Smooth muscle cell (in vitro differentiated cells): ENCODE results near the gene WWC2. TPM values are rescaled to one million over a fixed set of nuclear protein-coding genes. Genes with fewer than 3 reads are reported as not detected.
"Not testable (repeated sequence)": the region's sequence is repeated elsewhere in the genome, so short reads cannot be mapped to it uniquely, and the experiment has no call there.

Experiments
- DNase-seq: peaks from one replicate; lab custom pipeline; 2025; ENCODE audit not compliant: unreplicated experiment; lab: John Stamatoyannopoulos, UW
- H2AFZ ChIP-seq: fragments of 200-600 bp; sonication (generic); 2 replicates; pipeline ENCODE4 v1.6.0; 2016; ENCODE audit warnings: antibody characterized with exemption, low read depth, mild to moderate bottlenecking
- H3F3A ChIP-seq: fragments of 200-600 bp; sonication (generic); 2 replicates; pipeline ENCODE4 v1.6.0; 2017; ENCODE audit warnings: antibody characterized with exemption, low read depth
- H3K27ac ChIP-seq: fragments of 200-600 bp; sonication (generic); 2 replicates; pipeline ENCODE4 v1.5.1; 2016; ENCODE audit warnings: low read depth, mild to moderate bottlenecking
- H3K27me3 ChIP-seq: fragments of 200-600 bp; sonication (generic); 2 replicates; pipeline ENCODE4 v1.6.1; 2016; ENCODE audit warnings: low read depth, mild to moderate bottlenecking
- H3K36me3 ChIP-seq: fragments of 200-600 bp; sonication (generic); 2 replicates; pipeline ENCODE4 v1.5.1; 2016; ENCODE audit warnings: low read depth
- H3K4me1 ChIP-seq: fragments of 200-600 bp; sonication (generic); 2 replicates; pipeline ENCODE4 v1.5.1; 2016; ENCODE audit warnings: low read depth
- H3K4me2 ChIP-seq: fragments of 200-600 bp; sonication (generic); 2 replicates; pipeline ENCODE4 v1.6.0; 2016; ENCODE audit warnings: mild to moderate bottlenecking
- H3K4me3 ChIP-seq: fragments of 200-600 bp; sonication (generic); 2 replicates; pipeline ENCODE4 v1.5.1; 2016; ENCODE audit warnings: mild to moderate bottlenecking
- H3K79me2 ChIP-seq: fragments of 200-600 bp; sonication (generic); 2 replicates; pipeline ENCODE4 v1.6.0; 2016; ENCODE audit warnings: low read depth, mild to moderate bottlenecking
- H3K9ac ChIP-seq: fragments of 200-600 bp; sonication (generic); 2 replicates; pipeline ENCODE4 v1.6.0; 2016; ENCODE audit warnings: low read depth
- H3K9me3 ChIP-seq: fragments of 200-600 bp; sonication (generic); replicated peaks from 2 replicates; pipeline ENCODE4 v1.5.1; 2016; ENCODE audit warnings: low read depth
- H4K20me1 ChIP-seq: fragments of 200-600 bp; sonication (generic); 2 replicates; pipeline ENCODE4 v1.6.0; 2016; ENCODE audit warnings: low read depth
- CTCF ChIP-seq: fragments of 200-600 bp; sonication (generic); IDR thresholded peaks from 2 replicates; pipeline ENCODE4 v1.5.1; 2017; ENCODE audit warnings: borderline replicate concordance, mild to moderate bottlenecking, antibody characterized with exemption; ENCODE audit not compliant: insufficient read depth, poor library complexity, severe bottlenecking
- WGBS: methylation state at CpG from one replicate; pipeline ENCODE4 v1.1.7; 2016; ENCODE audit warnings: low lambda C conversion rate; 5-methylcytosine and 5-hydroxymethylcytosine counted together
- polyA plus RNA-seq: library from polyadenylated mRNA; unstranded; fragments of >200 nt; fragmentation: Nextera tagmentation; extraction: Ambion mirVana; gene quantifications from 2 replicates; pipeline ENCODE4 v1.2.1, GENCODE V29; 2016
- total RNA-seq: library from RNA; depleted of rRNA; stranded (reverse); fragments of >200 nt; gene quantifications from 2 replicates; pipeline ENCODE4 v1.2.3, GENCODE V29; 2014

The WWC2 gene
- total and polyA plus RNA-seq, 2 experiments from 2014 or later: 11.2 to 13.5 TPM

GRCh38 chr4:183186813-183187212 lies 87.8 kb downstream of the WWC2 start:
- Histone ChIP-seq H3K4me2 (no peak overlapping the region), H3F3A (no peaks in the 10 kb centered on the region), H3K9me3 (no peaks in the 10 kb centered on the region), H3K36me3 (no peaks in the 10 kb centered on the region), H3K79me2 (peaks cover 25% of the 10 kb centered on the region), H3K4me1 (peaks cover 17% of the 10 kb centered on the region), H3K27me3 (no peaks in the 10 kb centered on the region), H3K4me3 (no peak overlapping the region), H3K9ac (no peak overlapping the region), H4K20me1 (peaks cover 39% of the 10 kb centered on the region), H2AFZ (no peak overlapping the region), H3K27ac (no peak overlapping the region)
- DNase-seq: no peak
- 97% methylated on average over 4 of the region's 4 CpGs for WGBS
- no peak for TF ChIP-seq CTCF

GRCh38 chr4:183190900-183191527 lies 92.0 kb downstream of the WWC2 start:
- no peak for DNase-seq
- Histone ChIP-seq H3K4me3 (no peak overlapping the region), H3K9me3 (no peaks in the 10 kb centered on the region), H3K4me2 (no peak overlapping the region), H3F3A (no peaks in the 10 kb centered on the region), H3K79me2 (peaks cover 31% of the 10 kb centered on the region), H3K9ac (no peak overlapping the region), H3K27me3 (no peaks in the 10 kb centered on the region), H4K20me1 (peaks cover 32% of the 10 kb centered on the region), H3K4me1 (peaks cover 4% of the 10 kb centered on the region), H3K27ac (no peak overlapping the region), H3K36me3 (no peaks in the 10 kb centered on the region), H2AFZ (no peak overlapping the region)
- no peak for TF ChIP-seq CTCF
- WGBS: 94% methylated on average over 4 of the region's 4 CpGs

GRCh38 chr4:183191630-183192029 lies 92.6 kb downstream of the WWC2 start:
- Histone ChIP-seq H3K27ac (no peak overlapping the region), H3K4me3 (no peak overlapping the region), H2AFZ (no peak overlapping the region), H3K27me3 (no peaks in the 10 kb centered on the region), H3K79me2 (peaks cover 31% of the 10 kb centered on the region), H3K9me3 (no peaks in the 10 kb centered on the region), H3K4me2 (no peak overlapping the region), H3F3A (no peaks in the 10 kb centered on the region), H3K4me1 (peaks cover 4% of the 10 kb centered on the region), H3K36me3 (no peaks in the 10 kb centered on the region), H3K9ac (no peak overlapping the region), H4K20me1 (peaks cover 32% of the 10 kb centered on the region)
- no peak for TF ChIP-seq CTCF
- no peak for DNase-seq
- 99% methylated on average over 5 of the region's 5 CpGs for WGBS

- H3K9me3 ChIP-seq: no peaks in the 10 kb centered on the region
- no peaks in the 10 kb centered on the region for H3K36me3 ChIP-seq
- H3K9ac ChIP-seq: no peak overlapping the region
- no peak overlapping the region for H2AFZ ChIP-seq
- no peak for DNase-seq
- H3K4me1 ChIP-seq: peaks cover 4% of the 10 kb centered on the region
- no peaks in the 10 kb centered on the region for H3F3A ChIP-seq
- no peaks in the 10 kb centered on the region for H3K27me3 ChIP-seq
- no peak for TF ChIP-seq CTCF
- no peak overlapping the region for H3K27ac ChIP-seq
- 96% methylated on average over 2 of the region's 2 CpGs for WGBS
- peaks cover 31% of the 10 kb centered on the region for H3K79me2 ChIP-seq
- H3K4me2 ChIP-seq: no peak overlapping the region
- no peak overlapping the region for H3K4me3 ChIP-seq
- peaks cover 32% of the 10 kb centered on the region for H4K20me1 ChIP-seq
These were observed 93.5 kb downstream of the WWC2 start for GRCh38 chr4:183192571-183192970.

- H4K20me1 ChIP-seq: peaks cover 32% of the 10 kb centered on the region
- H3K4me1 ChIP-seq, H3K9ac ChIP-seq, H2AFZ ChIP-seq, DNase-seq, H3K27me3 ChIP-seq, H3F3A ChIP-seq, H3K36me3 ChIP-seq, H3K4me2 ChIP-seq, H3K4me3 ChIP-seq, H3K9me3 ChIP-seq, H3K27ac ChIP-seq: not testable (repeated sequence)
- 85% methylated on average over 6 of the region's 6 CpGs for WGBS
- peaks cover 31% of the 10 kb centered on the region for H3K79me2 ChIP-seq
These were observed 94.8 kb downstream of the WWC2 start for GRCh38 chr4:183193730-183194338.
